HG03342 (cell line): ENCODE results near the gene TMEM94.
"Not testable (repeated sequence)": the region's sequence is repeated elsewhere in the genome, so short reads cannot be mapped to it uniquely, and the experiment has no call there.

Source experiments
- ATAC-seq: cut with Tn5 transposase; IDR thresholded peaks from one replicate; pipeline ENCODE4 v1.9.1; 2021; ENCODE audit warnings: mild to moderate bottlenecking, moderate library complexity; ENCODE audit not compliant: unreplicated experiment

TMEM94 gene

DNA sequence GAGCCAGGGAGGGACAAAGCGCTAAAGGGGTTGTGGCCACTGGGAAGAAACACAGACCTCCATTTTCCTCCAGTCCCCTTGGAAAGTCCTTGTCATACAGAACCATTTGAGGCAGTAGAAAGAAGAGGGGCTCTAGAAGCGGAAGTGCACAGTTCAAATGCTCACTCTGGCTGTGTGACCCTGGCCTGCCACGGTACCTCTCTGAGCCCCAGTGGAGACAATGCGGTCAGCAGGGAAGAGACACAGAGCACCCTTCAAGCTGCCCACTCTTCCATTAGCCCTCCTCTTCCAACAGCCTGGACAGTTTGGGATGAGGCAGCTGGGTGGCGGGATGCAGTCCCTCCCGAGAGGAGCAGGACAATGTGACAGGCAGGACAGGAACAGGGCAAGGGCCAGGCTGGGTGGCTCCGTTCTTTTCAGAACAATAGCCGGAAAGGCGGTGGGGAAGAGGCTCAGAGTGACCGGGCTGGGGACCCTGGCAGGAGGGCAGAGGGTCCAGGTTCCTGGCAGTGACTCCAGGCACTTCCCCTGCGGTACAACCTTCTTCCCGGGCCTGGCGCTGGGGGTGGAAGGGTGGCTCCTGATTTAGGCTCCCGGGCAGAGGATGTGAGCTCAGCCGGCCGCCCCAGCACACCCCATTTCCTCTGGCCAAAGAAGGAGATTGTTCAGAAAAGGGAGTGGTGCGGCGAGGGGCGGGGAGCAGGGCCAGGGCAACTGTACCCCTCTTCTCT, 53.3 kb downstream of the TMEM94 start:
- ATAC-seq, result no peak

GRCh38 chr17:75511270-75511609, 54.8 kb downstream of the TMEM94 start:
- ATAC-seq, result no peak

DNA sequence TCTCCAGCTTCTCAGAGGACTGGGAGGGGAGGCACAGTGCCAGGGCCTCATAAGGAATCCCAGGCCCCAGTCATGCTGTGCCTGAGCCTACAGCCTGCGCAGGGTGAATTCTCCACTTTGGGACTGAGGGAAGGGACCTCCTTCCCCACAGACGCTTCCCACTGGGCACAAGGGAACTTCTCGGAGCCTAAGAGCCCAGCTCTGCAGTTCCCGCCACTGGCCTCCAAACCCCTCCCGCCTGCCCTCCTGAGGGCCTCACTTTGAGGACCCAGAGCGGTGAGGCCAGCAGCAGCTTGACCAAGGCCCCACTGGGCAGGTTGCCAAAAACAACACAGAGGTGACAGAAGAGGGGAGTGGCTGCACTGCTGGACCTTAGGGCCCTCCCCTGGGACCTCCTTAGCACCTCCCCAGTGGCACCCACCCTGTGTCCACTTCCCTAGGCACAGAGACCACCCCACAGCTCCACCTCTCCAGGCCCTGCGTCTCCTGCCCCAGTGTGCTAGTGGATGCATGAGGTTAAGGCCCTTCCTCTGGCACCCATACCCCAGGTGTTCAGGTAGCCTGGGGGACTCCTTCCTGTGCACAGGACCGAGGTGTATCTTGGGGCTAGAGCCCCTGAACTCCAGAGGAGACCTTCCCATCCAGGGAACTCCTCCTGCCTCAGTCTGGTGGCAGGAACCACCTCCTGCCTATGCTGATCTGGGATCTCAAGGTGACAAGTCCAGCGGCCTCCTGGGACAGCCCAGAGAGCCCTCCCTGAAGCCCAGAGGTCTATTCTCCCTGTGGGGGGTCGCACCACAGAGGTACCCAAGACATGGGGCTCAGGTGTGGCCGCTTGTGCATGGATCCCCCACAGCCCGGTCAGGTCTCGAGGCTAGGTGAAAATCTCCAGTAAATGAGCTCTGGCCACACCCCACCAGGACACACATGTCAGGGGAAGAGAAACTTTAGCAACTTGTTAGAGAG, 55.5 kb downstream of the TMEM94 start:
- no peak for ATAC-seq

DNA sequence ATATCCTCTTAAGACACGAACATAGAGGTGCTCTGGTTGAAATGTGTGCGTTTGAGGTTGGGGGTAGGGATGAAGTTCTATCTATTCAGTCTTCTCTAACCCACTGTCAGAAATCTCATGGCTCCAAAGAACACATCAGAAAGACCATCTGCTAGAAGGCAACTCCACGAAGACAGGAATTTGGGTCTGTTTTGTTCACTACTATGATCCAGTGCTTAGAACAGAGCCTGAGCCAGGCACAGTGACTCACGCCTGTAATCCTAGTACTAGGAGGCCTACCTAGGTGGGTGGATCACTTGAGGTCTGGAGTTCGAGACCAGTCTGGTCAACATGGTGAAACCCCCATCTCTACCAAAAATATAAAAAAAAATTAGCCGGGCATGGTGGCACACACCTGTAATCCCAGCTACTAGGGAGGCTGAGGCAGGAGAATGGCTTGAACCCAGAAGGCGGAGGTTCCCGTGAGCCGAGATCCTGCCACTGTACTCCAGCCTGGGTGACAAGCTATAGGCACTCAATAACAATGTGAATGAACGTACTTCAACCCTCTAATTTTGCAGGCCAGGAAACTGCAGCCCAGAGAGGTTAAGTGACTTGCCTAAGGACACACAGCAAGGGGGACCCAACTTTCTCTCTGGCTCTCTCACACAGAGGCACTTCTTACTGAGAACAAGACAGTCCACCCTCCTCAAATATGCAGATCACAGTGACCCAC, 56.6 kb downstream of the TMEM94 start:
- ATAC-seq, result no peak

GRCh38 chr17:75513641-75514000, 57.2 kb downstream of the TMEM94 start:
- no peak for ATAC-seq

DNA sequence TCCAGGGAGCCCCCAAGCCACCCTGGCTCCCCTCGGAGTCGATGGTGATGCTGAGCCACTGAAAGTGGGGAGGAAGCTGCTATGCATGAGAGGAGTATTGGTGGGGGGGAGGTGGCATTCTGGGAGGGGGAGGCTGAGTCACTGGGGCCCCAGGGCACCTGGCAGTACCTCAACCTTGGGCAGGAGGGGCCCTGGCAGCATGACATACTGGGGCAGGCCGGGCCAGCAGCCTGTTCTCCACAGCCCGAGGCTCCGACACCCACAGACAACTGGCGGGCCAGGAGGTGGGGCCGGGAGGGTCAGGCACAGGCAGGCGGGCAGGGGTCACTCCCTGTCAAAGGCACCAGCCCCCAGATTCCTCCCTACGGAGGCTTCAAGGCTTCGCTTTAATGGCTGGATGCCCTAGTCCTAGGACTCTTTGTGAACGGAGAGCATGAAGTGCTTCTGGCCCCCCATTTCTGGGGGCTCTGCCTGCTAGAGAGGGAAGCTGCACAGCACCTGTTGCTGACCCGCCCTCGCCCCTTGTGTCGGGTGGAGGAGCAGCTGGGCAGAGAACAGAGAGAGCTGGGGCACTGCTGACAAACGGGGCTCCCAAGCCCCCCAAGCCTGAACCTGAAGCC, 58.0 kb downstream of the TMEM94 start:
- ATAC-seq, result no peak

DNA sequence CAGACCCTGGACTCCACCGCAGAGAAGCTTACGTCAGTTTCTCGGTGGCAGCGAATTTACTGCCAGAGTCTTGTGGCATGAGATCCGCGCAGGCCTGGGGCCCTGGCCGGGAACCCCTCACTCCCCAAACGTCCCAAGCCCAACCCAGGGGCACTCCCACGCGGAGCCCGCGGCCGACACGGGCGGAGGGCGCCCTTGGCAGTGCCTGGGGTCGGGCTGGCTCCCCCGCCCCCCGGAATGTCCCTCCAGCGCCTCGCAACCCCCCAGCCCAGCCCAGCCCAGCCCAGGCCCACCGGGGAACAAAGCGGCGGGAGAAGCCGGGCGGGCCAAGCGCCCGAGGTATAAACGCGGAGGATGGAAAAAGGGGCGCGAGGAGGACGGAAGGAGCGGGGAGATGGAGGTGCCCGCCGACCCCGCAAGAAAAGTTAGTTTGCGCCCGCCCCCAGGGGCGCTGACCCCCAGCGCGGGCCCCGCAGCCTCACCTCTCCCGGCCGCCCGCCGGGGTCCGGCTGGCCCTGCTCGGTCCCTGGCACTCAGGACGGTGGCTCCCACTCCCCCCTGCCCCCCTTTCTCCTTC, 58.6 kb downstream of the TMEM94 start:
- no peak for ATAC-seq

DNA sequence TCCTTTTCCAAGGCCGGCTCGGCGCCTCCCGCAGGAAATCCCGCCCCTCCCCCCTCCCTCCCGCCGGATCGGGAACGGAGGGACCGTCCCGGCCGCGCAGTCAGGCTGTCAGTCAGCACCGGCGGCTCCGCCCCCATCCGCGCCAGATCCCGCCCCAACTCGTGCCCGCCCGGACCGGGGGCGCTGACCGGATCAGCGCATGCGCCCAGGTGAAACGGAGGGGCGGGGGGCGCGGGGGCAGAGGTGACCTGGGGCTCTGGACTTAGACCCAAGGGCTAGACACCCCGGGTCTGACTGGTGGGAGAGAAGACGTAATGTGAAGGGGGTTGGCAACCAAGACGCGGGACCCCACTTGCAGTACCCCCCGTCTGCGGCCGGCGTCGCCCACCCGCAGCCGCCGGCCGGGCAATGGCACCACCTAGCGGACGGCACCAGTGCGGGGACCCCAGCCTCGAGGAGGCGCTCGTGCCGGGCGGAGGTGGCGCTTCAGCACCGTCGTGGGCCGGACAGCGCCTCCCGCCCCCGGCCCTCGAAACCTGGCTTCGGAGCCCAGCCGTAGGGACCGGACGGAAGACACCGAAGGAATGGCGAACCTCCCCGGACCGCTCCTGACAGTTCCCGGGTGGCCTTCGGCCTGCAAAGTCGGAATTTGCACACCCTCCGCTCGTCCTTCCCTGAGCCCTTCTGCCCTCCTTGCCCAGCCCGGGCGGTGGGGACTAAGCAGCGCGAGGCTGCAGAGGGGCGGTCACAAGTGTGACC, 59.2 kb downstream of the TMEM94 start, which contains the start of gene CASKIN2:
CASKIN2 (minus strand) TSS at position 42 of the 759 bp plus-strand sequence. CDS start 1,733 bp downstream, outside the sequence.
- ATAC-seq, result peak; percentile 43

- peak; percentile 72 for ATAC-seq
Observed at GRCh38 chr17:75516255-75516618, 59.8 kb downstream of the TMEM94 start, which contains the start of gene TSEN54. Gene TSEN54, plus strand, starts transcription at chr17:75516528. Its CDS starts 33 bp downstream, at chr17:75516561.

- peak; percentile 3 for ATAC-seq
Observed at GRCh38 chr17:75516619-75517296, 60.3 kb downstream of the TMEM94 start.

GRCh38 chr17:75517297-75517865, 60.9 kb downstream of the TMEM94 start:
- ATAC-seq, result no peak

GRCh38 chr17:75518201-75518600, 61.8 kb downstream of the TMEM94 start:
- no peak for ATAC-seq

DNA sequence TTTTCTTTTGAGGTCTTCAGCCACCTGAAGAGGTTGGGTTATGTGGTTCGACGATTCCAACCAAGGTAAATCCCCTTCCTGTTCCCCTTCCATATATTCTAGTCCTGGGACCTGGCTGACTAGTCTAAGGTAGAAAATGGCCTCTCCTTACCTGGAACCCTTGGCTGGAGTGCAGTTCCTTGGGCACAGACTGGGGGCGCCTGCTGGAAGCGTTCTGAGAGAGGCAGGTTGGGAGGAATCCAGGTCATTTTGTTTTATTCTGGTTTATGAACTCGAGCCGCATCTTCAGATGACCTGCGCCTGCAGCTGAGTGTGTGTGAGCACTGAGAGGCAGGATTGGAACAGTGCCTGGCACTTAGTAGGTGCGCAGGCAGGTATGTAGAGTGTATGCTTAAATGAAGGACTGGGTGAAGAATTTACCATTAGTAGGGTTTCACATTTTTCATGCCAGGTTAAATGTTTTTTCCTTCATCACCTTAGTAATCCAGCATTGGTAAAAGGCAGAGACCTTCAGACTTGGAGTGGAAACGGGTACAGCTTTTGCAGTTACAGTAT, 62.6 kb downstream of the TMEM94 start:
- no peak for ATAC-seq

DNA sequence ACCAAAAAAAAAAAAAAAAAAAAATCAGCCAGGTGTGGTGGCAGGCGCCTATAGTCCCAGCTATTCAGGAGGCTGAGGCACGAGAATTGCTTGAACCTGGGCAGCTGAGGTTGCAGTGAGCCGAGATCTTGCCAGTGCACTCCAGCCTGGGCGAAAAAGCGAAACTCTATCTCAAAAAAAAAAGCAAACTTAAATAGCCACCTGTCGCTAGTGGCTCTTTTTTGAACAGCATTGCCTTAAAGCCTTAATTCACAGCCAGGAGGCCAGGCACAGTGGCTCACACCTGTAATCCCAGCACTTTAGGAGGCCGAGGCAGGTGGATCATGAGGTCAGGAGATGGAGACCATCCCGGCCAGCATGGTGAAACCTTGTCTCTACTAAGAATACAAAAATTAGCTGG, 64.0 kb downstream of the TMEM94 start:
- not testable (repeated sequence) for ATAC-seq

DNA sequence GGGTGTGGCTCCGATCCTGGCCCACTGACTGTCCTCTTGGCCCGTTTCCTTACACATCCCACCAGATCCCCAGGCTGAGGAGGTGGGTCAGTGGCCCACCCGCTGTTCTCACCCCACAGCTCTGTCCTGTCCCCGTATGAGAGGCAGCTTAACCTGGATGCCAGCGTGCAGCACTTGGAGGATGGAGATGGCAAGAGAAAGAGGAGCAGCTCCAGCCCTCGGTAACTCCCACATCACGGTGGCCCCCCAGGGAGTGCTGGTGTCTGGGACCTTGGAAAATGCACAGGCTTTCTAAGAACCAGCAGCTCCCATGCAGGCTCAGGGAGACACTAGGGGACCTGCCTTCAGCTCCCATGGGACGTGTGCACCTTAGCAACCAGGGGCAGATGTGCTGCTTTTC, 64.9 kb downstream of the TMEM94 start:
- ATAC-seq, result no peak

DNA sequence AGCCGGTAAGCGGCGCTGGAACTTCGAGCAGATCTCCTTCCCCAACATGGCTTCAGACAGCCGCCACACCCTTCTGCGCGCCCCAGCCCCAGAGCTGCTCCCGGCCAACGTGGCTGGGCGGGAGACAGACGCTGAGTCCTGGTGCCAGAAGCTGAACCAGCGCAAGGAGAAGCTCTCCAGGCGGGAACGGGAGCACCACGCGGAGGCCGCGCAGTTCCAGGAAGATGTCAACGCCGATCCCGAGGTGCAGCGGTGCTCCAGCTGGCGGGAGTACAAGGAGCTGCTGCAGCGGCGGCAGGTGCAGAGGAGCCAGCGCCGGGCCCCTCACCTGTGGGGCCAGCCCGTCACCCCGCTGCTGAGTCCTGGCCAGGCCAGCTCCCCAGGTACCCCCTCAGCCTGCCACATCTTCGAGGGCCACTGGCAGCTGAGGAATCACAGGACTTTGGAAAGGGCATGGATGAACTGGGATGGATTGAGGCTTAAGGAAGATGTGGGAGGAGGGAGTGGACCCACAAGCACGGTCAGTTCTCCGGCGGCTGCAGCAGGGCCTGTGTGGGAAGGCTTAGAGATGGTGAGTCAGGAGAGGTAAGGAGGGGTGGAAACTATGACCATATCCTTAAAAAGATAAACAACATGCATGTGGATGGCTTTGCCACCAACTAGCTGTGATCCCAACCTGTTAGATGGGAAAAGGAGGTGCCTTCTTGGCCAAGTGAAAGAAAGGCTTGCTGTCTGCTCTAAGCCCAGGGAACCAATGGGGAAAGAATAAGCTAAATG, 65.7 kb downstream of the TMEM94 start:
- no peak for ATAC-seq

- no peak for ATAC-seq
Observed at GRCh38 chr17:75523647-75524046, 67.2 kb downstream of the TMEM94 start.
